CD8-positive, alpha-beta memory T cell (primary cell): Measurements from ENCODE around the gene HERC4. TPM values are rescaled to one million over a fixed set of nuclear protein-coding genes. Genes with fewer than 3 reads are reported as not detected.

ENCODE experiments used
- CTCF ChIA-PET: fragments of 350-600 bp; sonication (Branson Sonifier 250); formaldehyde crosslinking; loops from one replicate; lab custom pipeline; 2021; ENCODE audit warnings: antibody characterized with exemption; lab: Charles Lee
- POLR2A ChIA-PET: fragments of 350-600 bp; sonication (Branson Sonifier 250); formaldehyde crosslinking; loops from one replicate; lab custom pipeline; 2021; ENCODE audit warnings: antibody characterized with exemption; lab: Charles Lee
- DNase-seq, 5 donors: peaks; one replicate each; pipeline versions ENCODE4 v3.0.0 to v3.0.0-alpha.2; 2020 to 2022; ENCODE audit warnings: mixed read lengths in 1 of 5
- H3K27ac ChIP-seq: one replicate; pipeline ENCODE4 v1.7.0; 2013; ENCODE audit warnings: low read depth, mild to moderate bottlenecking, low read length, moderate library complexity
- H3K27me3 ChIP-seq: 2 replicates; pipeline ENCODE4 v1.7.0; 2013; ENCODE audit warnings: low read length, mild to moderate bottlenecking; ENCODE audit not compliant: insufficient read depth, poor library complexity, severe bottlenecking
- H3K36me3 ChIP-seq: 2 replicates; pipeline ENCODE4 v1.7.0; 2013; ENCODE audit warnings: mild to moderate bottlenecking, low read length, moderate library complexity; ENCODE audit not compliant: insufficient read depth
- H3K4me1 ChIP-seq: 2 replicates; pipeline ENCODE4 v1.7.0; 2013; ENCODE audit warnings: mild to moderate bottlenecking, low read length, moderate library complexity; ENCODE audit not compliant: insufficient read depth
- H3K4me3 ChIP-seq: 2 replicates; pipeline ENCODE4 v1.7.0; 2013; ENCODE audit warnings: mild to moderate bottlenecking, low read length
- H3K9me3 ChIP-seq: 2 replicates; pipeline ENCODE4 v1.7.0; 2013; ENCODE audit warnings: mild to moderate bottlenecking, low read length
- H3K27ac Mint-ChIP-seq, 8 donors: one replicate each; pipeline ENCODE4 v1.8.0; 2020 to 2021; ENCODE audit warnings: mixed read lengths in 8 of 8, mild to moderate bottlenecking in 6 of 8, inconsistent platforms in 3 of 8, moderate library complexity in 3 of 8
- H3K27me3 Mint-ChIP-seq, 2 donors: one replicate each; pipeline ENCODE4 v1.8.0; 2020 to 2021; ENCODE audit warnings: mixed read lengths in 2 of 2, mild to moderate bottlenecking in 1 of 2, moderate library complexity in 1 of 2
- H3K36me3 Mint-ChIP-seq, 3 donors: one replicate each; pipeline ENCODE4 v1.8.0; 2020 to 2021; ENCODE audit warnings: mixed read lengths in 3 of 3, inconsistent platforms in 1 of 3, mild to moderate bottlenecking in 1 of 3
- H3K4me1 Mint-ChIP-seq, 3 donors: one replicate each; pipeline ENCODE4 v1.8.0; 2020 to 2021; ENCODE audit warnings: mixed read lengths in 3 of 3, inconsistent platforms in 1 of 3, mild to moderate bottlenecking in 1 of 3
- H3K4me3 Mint-ChIP-seq, 7 donors: one replicate each; pipeline ENCODE4 v1.8.0; 2020 to 2021; ENCODE audit warnings: mixed read lengths in 7 of 7, mild to moderate bottlenecking in 6 of 7, moderate library complexity in 4 of 7, inconsistent platforms in 2 of 7
- H3K9me3 Mint-ChIP-seq, 5 donors: one replicate each; pipeline ENCODE4 v1.8.0; 2020 to 2022; ENCODE audit warnings: mixed read lengths in 5 of 5, mild to moderate bottlenecking in 3 of 5, moderate library complexity in 2 of 5, inconsistent platforms in 1 of 5
- polyA plus RNA-seq: library from polyadenylated mRNA; unstranded; fragments of 300-500 nt; fragmentation: Illumina TruSeq; gene quantifications from one replicate; pipeline ENCODE4 v1.2.3, GENCODE V29; 2021
- total RNA-seq, 2 experiments: library from RNA; stranded (reverse); gene quantifications; one replicate each; pipeline ENCODE4 v1.2.3, GENCODE V29; 2021

HERC4 gene
- total and polyA plus RNA-seq, 3 experiments from 2014 or later: 19.0 to 41.6 (median 41.0) TPM

DNA sequence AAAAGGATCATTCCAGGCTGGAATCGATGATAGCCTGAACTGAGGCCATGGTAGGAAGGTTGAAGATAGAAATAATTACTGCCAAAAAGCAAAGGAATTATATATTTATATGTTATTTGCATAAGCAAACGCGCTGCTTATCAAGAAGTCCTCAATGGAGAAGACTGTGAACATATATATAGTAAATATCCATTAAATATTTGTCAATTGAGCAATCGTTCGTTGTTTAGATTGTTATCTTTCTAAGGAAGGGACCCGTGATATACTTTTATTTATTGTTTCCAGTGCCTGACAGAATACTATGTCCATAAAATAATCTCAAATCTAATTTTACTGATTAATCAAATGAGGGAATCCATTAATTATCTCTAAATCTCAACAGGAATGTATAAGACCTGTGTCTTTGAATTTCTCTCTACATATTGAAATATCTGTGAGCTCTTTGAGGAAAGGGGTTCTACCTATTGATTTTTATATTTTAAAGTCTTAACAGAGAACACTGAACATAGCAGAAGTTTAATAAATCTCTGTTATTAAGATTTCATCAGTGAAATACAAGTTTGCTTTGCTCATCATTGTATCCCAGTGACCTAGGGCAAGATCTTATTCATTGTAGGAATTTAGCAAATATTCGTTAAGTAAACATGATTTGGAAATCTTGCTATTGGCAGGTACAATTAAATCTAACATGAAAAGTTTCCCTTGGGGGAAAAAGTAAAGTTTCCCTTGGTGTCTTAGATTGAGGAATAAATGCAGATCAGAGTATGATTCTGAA is 12.0 kb upstream of the HERC4 start:
- Mint-ChIP-seq H3K4me1 (peaks cover 2 to 9% (median 4%) of the 10 kb centered on the region in 3 donors), H3K36me3 (peaks cover 0 to 4% (median 0%) of the 10 kb centered on the region in 3 donors), H3K4me3 (no peak overlapping the region), H3K27ac (no peak overlapping the region), H3K9me3 (no peaks in the 10 kb centered on the region), H3K27me3 (peaks cover 5 to 9% of the 10 kb centered on the region in 2 donors)
- no peak for DNase-seq
- ChIA-PET CTCF (no interaction called here), POLR2A (no interaction called here)
- Histone ChIP-seq H3K27me3 (no peaks in the 10 kb centered on the region), H3K4me1 (no peaks in the 10 kb centered on the region), H3K9me3 (no peaks in the 10 kb centered on the region), H3K36me3 (no peaks in the 10 kb centered on the region), H3K27ac (no peak overlapping the region), H3K4me3 (no peak overlapping the region)

DNA sequence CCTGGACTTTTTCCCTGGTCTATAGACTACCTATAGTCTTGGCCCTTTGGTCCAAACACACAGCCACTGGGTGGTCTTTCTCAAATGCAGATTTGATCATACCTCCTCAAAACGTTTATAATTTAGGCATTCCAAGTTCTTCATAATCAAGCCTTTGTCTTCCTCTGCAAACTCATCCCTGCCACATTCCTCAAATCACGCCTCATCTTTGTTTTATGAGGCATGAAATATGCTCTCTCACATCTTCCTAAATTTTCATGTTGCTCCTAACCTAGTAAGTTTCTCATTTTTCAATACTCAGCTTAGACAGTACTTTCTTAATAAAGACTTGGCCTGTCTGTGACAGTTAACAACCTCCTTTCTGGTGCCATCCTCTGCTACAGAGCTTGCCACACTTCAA is 10.9 kb upstream of the HERC4 start:
- peaks cover 0 to 4% (median 0%) of the 10 kb centered on the region in 3 donors for H3K36me3 Mint-ChIP-seq
- CTCF ChIA-PET: no interaction called here

DNA sequence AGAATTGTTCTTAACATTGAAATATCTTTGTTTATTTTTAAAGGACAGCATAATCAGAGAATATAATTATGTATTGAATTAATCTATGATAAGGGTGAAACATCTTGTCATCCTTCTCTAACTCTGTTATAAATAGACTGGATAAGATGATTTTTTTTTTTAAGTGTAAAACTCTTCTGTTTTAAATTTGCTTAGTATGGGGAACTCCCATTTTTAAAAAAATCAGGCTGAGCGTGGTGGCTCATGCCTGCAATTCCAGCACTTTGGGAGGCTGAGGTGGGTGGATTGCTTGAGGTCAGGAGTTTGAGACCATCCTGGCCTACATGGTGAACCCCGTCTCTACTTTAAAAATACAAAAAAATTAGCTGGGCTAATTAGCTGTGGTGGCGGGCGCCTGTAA is 9.4 kb upstream of the HERC4 start:
- no peak for DNase-seq
- H3K9me3 Mint-ChIP-seq: no peaks in the 10 kb centered on the region
- ChIA-PET CTCF (no interaction called here), POLR2A (interaction anchor here (0.7 kb wide), 1 partner anchor 16 kb away, joined by 3 read pairs; no protein-coding TSS in a partner anchor)
- Histone ChIP-seq H3K9me3 (no peaks in the 10 kb centered on the region), H3K4me3 (no peak overlapping the region), H3K27me3 (no peaks in the 10 kb centered on the region), H3K36me3 (no peaks in the 10 kb centered on the region), H3K4me1 (no peaks in the 10 kb centered on the region), H3K27ac (no peak overlapping the region)
- no peak overlapping the region for H3K4me3 Mint-ChIP-seq
- H3K4me1 Mint-ChIP-seq: peaks cover 2 to 9% (median 4%) of the 10 kb centered on the region in 3 donors
- H3K27ac Mint-ChIP-seq: no peak overlapping the region
- H3K36me3 Mint-ChIP-seq: peaks cover 0 to 4% (median 0%) of the 10 kb centered on the region in 3 donors
- H3K27me3 Mint-ChIP-seq: peaks cover 3 to 9% of the 10 kb centered on the region in 2 donors

More for the DNA sequence above, 10.9 kb upstream of the HERC4 start:
- Histone ChIP-seq H3K4me1 (no peaks in the 10 kb centered on the region), H3K27ac (no peak overlapping the region), H3K4me3 (no peak overlapping the region), H3K27me3 (no peaks in the 10 kb centered on the region), H3K9me3 (no peaks in the 10 kb centered on the region), H3K36me3 (no peaks in the 10 kb centered on the region)
- Mint-ChIP-seq H3K4me1 (peaks cover 2 to 9% (median 4%) of the 10 kb centered on the region in 3 donors), H3K4me3 (no peak overlapping the region), H3K27ac (no peak overlapping the region), H3K9me3 (no peaks in the 10 kb centered on the region), H3K27me3 (peaks cover 3 to 9% of the 10 kb centered on the region in 2 donors)
- POLR2A ChIA-PET: no interaction called here
- no peak for DNase-seq

DNA sequence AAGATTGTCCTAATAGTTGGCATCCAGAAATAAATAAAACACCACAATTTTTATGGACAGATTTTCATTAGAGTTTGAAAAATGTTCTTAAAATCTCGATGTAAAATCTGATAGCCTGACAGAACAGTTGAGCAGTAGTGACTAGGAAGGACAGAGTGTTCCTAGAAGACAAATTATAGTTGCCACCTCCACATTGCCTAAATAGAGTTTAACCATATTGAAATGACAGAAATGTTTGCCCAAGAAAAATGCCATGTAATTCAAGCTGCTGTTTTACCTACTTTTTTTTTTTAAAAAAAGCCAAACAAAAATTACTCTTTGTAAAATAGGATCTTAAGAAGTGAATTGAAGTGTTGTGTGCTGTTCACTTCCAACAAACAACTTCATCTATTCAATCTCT is 8.9 kb upstream of the HERC4 start:
- Mint-ChIP-seq H3K36me3 (peaks cover 0 to 4% (median 0%) of the 10 kb centered on the region in 3 donors), H3K4me1 (peaks cover 2 to 9% (median 4%) of the 10 kb centered on the region in 3 donors), H3K9me3 (no peaks in the 10 kb centered on the region), H3K27ac (no peak overlapping the region), H3K4me3 (no peak overlapping the region), H3K27me3 (peaks cover 3 to 9% of the 10 kb centered on the region in 2 donors)
- H3K4me3 ChIP-seq: no peak overlapping the region
- no peak overlapping the region for H3K27ac ChIP-seq
- ChIA-PET CTCF (no interaction called here), POLR2A (no interaction called here)
- H3K4me1 ChIP-seq: no peaks in the 10 kb centered on the region
- no peaks in the 10 kb centered on the region for H3K27me3 ChIP-seq
- H3K36me3 ChIP-seq: no peaks in the 10 kb centered on the region
- DNase-seq: no peak
- no peaks in the 10 kb centered on the region for H3K9me3 ChIP-seq

DNA sequence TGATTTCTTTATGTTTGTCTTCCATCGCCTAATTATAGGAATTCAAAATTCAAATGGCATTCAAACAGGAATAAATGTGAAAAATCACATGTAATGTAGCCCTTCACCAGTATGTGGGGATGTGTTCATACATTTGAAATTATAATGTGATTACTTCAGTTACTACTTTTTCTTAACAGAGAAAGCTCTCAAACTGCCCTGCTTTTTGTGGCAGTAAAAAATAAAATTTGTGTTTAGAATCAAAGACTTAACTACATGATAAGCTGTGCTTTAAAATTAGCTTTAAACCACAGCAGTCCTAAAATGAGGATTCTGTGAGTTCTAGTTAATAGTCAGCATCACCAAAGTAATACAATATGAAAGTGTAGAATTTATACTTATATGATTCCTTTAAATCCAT is 7.8 kb upstream of the HERC4 start:
- no peak for DNase-seq
- ChIA-PET POLR2A (interaction anchor here (0.6 kb wide), 1 partner anchor 57 kb away, joined by 3 read pairs; no protein-coding TSS in a partner anchor), CTCF (no interaction called here)
- H3K27me3 Mint-ChIP-seq: peaks cover 3 to 14% of the 10 kb centered on the region in 2 donors
- Histone ChIP-seq H3K4me3 (no peak overlapping the region), H3K36me3 (no peaks in the 10 kb centered on the region), H3K9me3 (no peaks in the 10 kb centered on the region), H3K4me1 (no peaks in the 10 kb centered on the region), H3K27ac (no peak overlapping the region), H3K27me3 (no peaks in the 10 kb centered on the region)
- no peaks in the 10 kb centered on the region for H3K9me3 Mint-ChIP-seq
- no peak overlapping the region for H3K27ac Mint-ChIP-seq
- H3K4me3 Mint-ChIP-seq: no peak overlapping the region
- peaks cover 0 to 4% (median 0%) of the 10 kb centered on the region in 3 donors for H3K4me1 Mint-ChIP-seq
- H3K36me3 Mint-ChIP-seq: peaks cover 0 to 4% (median 0%) of the 10 kb centered on the region in 3 donors

DNA sequence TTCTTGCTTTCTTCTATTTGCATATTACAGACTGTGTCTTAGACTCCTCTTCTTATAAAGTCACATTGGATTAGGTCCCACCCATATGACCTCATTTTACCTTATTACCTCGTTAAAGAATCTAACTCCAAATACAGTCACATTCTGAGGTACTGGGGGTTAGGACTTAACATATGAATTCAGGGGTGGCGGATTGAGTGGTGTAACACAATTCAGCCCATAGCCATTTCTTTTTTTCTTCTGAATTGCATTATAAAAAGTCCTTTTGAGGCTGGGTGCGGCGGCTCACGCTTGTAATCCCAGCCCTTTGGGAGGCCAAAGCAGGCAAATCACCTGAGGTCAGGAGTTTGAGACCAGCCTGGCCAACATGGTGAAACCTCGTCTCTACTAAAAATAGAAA is 6.8 kb upstream of the HERC4 start:
- no peaks in the 10 kb centered on the region for H3K4me1 ChIP-seq
- DNase-seq: no peak
- Mint-ChIP-seq H3K4me3 (no peak overlapping the region), H3K27me3 (peaks cover 0 to 14% of the 10 kb centered on the region in 2 donors), H3K4me1 (peaks cover 0 to 4% (median 0%) of the 10 kb centered on the region in 3 donors), H3K36me3 (peaks cover 0 to 6% (median 0%) of the 10 kb centered on the region in 3 donors), H3K9me3 (no peaks in the 10 kb centered on the region), H3K27ac (no peak overlapping the region)
- no peaks in the 10 kb centered on the region for H3K27me3 ChIP-seq
- no peaks in the 10 kb centered on the region for H3K9me3 ChIP-seq
- POLR2A ChIA-PET: no interaction called here
- H3K4me3 ChIP-seq: no peak overlapping the region
- no peaks in the 10 kb centered on the region for H3K36me3 ChIP-seq
- CTCF ChIA-PET: no interaction called here
- H3K27ac ChIP-seq: no peak overlapping the region

DNA sequence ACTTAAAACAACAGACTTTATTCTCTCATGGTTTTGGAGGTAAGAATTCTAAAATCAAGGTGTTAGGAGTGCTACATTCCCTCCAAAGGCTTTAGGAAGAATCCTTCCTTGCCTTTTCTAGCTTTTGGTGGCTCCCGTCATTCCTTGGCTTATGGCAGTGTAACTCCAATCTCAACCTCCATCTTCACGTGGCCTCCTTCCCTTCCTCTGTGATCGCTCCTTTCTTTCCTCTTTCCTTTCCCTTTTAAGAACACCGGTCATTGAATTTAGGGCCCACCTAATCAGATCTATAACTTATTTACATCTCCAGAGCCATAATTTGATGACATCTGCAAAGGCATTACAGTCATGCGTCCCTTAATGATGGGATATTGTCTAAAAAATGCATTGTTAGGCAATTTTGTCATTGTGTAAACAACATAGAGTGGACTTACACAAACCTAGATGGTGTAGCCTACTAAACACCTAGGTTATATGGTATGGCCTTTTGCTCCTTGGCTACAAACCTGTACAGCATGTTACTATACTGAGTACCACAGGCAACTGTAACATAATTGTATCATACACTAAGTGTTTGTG is 5.9 kb upstream of the HERC4 start:
- Histone ChIP-seq H3K4me3 (no peak overlapping the region), H3K36me3 (no peaks in the 10 kb centered on the region), H3K27me3 (no peaks in the 10 kb centered on the region), H3K27ac (no peak overlapping the region), H3K4me1 (no peaks in the 10 kb centered on the region), H3K9me3 (no peaks in the 10 kb centered on the region)
- H3K9me3 Mint-ChIP-seq: no peaks in the 10 kb centered on the region
- peaks cover 0 to under 1% (median 0%) of the 10 kb centered on the region in 3 donors for H3K4me1 Mint-ChIP-seq
- no peak for DNase-seq
- no peak overlapping the region for H3K27ac Mint-ChIP-seq
- no peak overlapping the region for H3K4me3 Mint-ChIP-seq
- CTCF ChIA-PET: no interaction called here
- POLR2A ChIA-PET: no interaction called here
- H3K27me3 Mint-ChIP-seq: peaks cover 0 to 10% of the 10 kb centered on the region in 2 donors
- peaks cover 0 to 4% (median 0%) of the 10 kb centered on the region in 3 donors for H3K36me3 Mint-ChIP-seq

DNA sequence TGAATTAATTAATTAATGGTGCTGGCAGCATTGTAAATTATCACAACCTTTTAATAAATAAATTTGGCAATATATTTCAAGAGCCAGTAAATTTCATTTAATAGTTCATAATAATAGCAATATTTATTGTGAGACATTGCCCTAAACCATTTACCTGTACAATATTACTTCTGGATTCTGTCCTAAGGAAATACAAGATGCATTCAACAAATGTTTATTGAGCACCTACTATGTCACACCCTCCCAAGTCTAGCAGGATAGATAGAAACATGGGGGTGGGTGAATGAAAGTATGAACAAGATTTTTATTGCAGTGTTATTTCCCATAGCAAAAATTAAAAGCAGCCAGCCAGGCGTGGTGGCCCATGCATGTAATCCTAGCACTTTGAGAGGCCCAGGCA is 4.4 kb upstream of the HERC4 start:
- H3K9me3 Mint-ChIP-seq: no peaks in the 10 kb centered on the region

More for the DNA sequence above, 4.4 kb upstream of the HERC4 start:
- DNase-seq: no peak
- Mint-ChIP-seq H3K4me1 (peaks cover 5 to 6% (median 6%) of the 10 kb centered on the region in 3 donors), H3K27me3 (peaks cover 0 to 4% of the 10 kb centered on the region in 2 donors), H3K27ac (no peak overlapping the region), H3K4me3 (no peak overlapping the region), H3K36me3 (peaks cover 0 to 2% (median 2%) of the 10 kb centered on the region in 3 donors)
- ChIA-PET CTCF (no interaction called here), POLR2A (no interaction called here)
- Histone ChIP-seq H3K36me3 (no peaks in the 10 kb centered on the region), H3K4me1 (peaks cover 5% of the 10 kb centered on the region), H3K9me3 (no peaks in the 10 kb centered on the region), H3K4me3 (no peak overlapping the region), H3K27ac (no peak overlapping the region), H3K27me3 (no peaks in the 10 kb centered on the region)
